HepG2 (cell line): Measurements from ENCODE around the gene CASZ1.

Experiments
- CTCF ChIP-seq: sonication (generic); formaldehyde crosslinking; IDR thresholded peaks from 2 replicates; pipeline ENCODE4 v1.5.0; 2020; ENCODE audit warnings: mild to moderate bottlenecking, missing genetic modification reagents, moderate library complexity
- E2F1 ChIP-seq: sonication (generic); formaldehyde crosslinking; IDR thresholded peaks from 2 replicates; pipeline ENCODE4 v1.5.0; 2020; ENCODE audit warnings: missing genetic modification reagents
- EZH2 ChIP-seq: conservative IDR thresholded peaks from 2 replicates; pipeline ENCODE4 v1.6.1; 2012; ENCODE audit warnings: mild to moderate bottlenecking, low read depth, low read length, moderate library complexity
- MAX ChIP-seq: IDR thresholded peaks from 2 replicates; pipeline ENCODE4 v1.6.1; 2012; ENCODE audit warnings: inconsistent platforms
- NFKBIZ ChIP-seq: IDR thresholded peaks from 2 replicates; pipeline ENCODE4 v1.6.1; 2018; ENCODE audit warnings: missing genetic modification reagents, missing compliant biosample characterization
- NR2C2 ChIP-seq: sonication (generic); formaldehyde crosslinking; IDR thresholded peaks from 2 replicates; pipeline ENCODE4 v1.4.0; 2020; ENCODE audit warnings: missing genetic modification reagents, mild to moderate bottlenecking, moderate library complexity, borderline replicate concordance
- RAD21 ChIP-seq: fragments of 450-650 bp; formaldehyde crosslinking; IDR thresholded peaks from 2 replicates; pipeline ENCODE4 v1.5.0; 2020; ENCODE audit warnings: mild to moderate bottlenecking
- THAP7 ChIP-seq: sonication (generic); formaldehyde crosslinking; IDR thresholded peaks from 2 replicates; pipeline ENCODE4 v1.8.1; 2023; ENCODE audit warnings: mild to moderate bottlenecking, missing genetic modification reagents
- ZNF274 ChIP-seq: sonication (generic); formaldehyde crosslinking; IDR thresholded peaks from 2 replicates; pipeline ENCODE4 v1.5.1; 2020; ENCODE audit warnings: mild to moderate bottlenecking, missing genetic modification reagents
- TF ChIP-seq, protein P1 (sequence below): sonication (generic); formaldehyde crosslinking; IDR thresholded peaks from 2 replicates; pipeline ENCODE4 v1.4.0; 2020; ENCODE audit warnings: missing genetic modification reagents, mild to moderate bottlenecking, borderline replicate concordance

GRCh38 chr1:10816743-10817369, 20.4 kb upstream of the CASZ1 start:
- TF ChIP-seq E2F1 (no peak), MAX (no peak), ZNF274 (no peak), EZH2 (no peak), NFKBIZ (CRISPR knock-in tag) (no peak), CTCF (CRISPR knock-in tag) (no peak), NR2C2 (no peak), RAD21 (CRISPR knock-in tag) (no peak), THAP7 (no peak)
- TF ChIP-seq, protein P1, sequence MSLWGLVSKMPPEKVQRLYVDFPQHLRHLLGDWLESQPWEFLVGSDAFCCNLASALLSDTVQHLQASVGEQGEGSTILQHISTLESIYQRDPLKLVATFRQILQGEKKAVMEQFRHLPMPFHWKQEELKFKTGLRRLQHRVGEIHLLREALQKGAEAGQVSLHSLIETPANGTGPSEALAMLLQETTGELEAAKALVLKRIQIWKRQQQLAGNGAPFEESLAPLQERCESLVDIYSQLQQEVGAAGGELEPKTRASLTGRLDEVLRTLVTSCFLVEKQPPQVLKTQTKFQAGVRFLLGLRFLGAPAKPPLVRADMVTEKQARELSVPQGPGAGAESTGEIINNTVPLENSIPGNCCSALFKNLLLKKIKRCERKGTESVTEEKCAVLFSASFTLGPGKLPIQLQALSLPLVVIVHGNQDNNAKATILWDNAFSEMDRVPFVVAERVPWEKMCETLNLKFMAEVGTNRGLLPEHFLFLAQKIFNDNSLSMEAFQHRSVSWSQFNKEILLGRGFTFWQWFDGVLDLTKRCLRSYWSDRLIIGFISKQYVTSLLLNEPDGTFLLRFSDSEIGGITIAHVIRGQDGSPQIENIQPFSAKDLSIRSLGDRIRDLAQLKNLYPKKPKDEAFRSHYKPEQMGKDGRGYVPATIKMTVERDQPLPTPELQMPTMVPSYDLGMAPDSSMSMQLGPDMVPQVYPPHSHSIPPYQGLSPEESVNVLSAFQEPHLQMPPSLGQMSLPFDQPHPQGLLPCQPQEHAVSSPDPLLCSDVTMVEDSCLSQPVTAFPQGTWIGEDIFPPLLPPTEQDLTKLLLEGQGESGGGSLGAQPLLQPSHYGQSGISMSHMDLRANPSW (CRISPR knock-in tag) = no peak
